GM12892 (cell line): ENCODE measurements around the gene DDX31.

ENCODE experiments used
- DNase-seq: peaks from one replicate; pipeline ENCODE4 v3.0.0; 2011; ENCODE audit not compliant: insufficient read length
- FAIRE-seq: peaks from 2 replicates; lab custom pipeline; 2011; peaks lifted over from hg19 to GRCh38; lab: Jason Lieb, UNC
- POLR2A ChIP-seq: IDR thresholded peaks from 2 replicates; pipeline ENCODE4 v1.6.1; 2011; ENCODE audit warnings: low read depth, low read length, control low read depth
- POLR2AphosphoS5 ChIP-seq: IDR thresholded peaks from 2 replicates; pipeline ENCODE4 v1.6.1; 2011; ENCODE audit warnings: low read depth, low read length, control low read depth
- TAF1 ChIP-seq: IDR thresholded peaks from 2 replicates; pipeline ENCODE4 v1.6.1; 2011; ENCODE audit warnings: low read depth, mild to moderate bottlenecking, control low read depth, low read length, borderline replicate concordance

The DDX31 gene

DNA sequence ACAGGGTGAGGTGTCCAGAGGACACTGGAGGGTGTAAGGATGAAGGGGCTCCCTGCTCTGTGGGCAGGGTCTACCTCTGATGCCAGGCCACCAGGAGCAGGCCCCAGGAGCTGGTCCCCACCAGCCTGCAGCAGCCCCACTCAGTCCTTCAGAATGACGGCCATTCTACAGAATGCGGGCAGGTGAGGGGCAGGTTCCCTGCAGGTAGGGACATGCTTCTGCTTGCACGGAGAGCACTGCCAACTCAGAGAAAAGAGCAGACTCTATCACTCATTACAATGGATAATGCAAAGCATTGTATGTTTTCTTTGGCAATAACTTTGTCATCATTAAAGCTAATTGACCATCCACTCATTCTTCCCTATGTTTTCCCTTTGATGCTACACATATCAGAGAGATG, 39.0 kb downstream of the DDX31 start:
- DNase-seq (no peak), FAIRE-seq (no peak)
- no peak for TF ChIP-seq TAF1
- no peak for TF ChIP-seq POLR2AphosphoS5
- TF ChIP-seq POLR2A, result no peak

GRCh38 chr9:132630116-132630515, 39.7 kb downstream of the DDX31 start:
- no peak for DNase-seq
- FAIRE-seq, result no peak
- TF ChIP-seq POLR2A (no peak), POLR2AphosphoS5 (no peak), TAF1 (no peak)

DNA sequence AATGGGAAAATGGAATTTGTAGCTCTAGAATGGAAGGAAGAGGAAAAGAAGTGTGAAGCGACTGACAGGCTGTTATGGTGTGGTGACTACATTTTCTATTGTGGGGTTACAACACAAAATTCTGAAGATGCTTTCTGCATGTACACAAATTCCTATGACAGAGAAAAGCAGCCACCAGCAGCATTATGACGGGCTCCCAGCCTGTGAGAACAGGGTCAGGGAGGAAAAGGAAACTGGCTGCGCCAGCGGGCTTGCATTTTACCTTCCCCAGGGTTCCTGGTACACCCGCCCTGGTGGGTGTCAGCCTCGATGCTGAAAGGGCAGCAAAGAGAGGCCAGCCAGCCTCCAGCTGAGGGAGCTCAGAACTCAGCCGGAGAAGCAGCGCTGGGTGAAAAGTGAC, 41.0 kb downstream of the DDX31 start:
- TF ChIP-seq TAF1 (no peak), POLR2A (no peak), POLR2AphosphoS5 (no peak)
- DNase-seq (no peak), FAIRE-seq (no peak)

DNA sequence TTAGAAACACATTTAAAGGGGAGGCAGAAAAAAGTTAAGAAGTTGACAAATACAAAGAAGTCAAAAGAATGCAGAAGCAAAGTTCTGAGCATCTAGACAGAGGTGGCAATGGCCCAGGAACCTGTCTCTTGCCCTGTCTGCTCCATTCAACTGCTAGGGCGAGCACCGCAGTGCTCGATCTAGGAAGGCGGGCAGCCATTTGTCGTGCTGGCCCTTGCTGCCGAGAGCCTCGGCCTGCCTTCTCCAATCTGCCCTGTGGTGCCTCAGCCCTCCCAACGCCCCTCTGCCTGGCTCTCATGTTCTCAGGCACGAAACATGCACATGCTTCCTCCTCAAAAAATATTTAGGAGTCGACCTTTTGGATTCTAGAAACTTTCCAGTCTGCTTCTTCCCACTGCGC, 42.2 kb downstream of the DDX31 start:
- FAIRE-seq (no peak), DNase-seq (no peak)
- TF ChIP-seq TAF1 (no peak), POLR2AphosphoS5 (no peak), POLR2A (no peak)

DNA sequence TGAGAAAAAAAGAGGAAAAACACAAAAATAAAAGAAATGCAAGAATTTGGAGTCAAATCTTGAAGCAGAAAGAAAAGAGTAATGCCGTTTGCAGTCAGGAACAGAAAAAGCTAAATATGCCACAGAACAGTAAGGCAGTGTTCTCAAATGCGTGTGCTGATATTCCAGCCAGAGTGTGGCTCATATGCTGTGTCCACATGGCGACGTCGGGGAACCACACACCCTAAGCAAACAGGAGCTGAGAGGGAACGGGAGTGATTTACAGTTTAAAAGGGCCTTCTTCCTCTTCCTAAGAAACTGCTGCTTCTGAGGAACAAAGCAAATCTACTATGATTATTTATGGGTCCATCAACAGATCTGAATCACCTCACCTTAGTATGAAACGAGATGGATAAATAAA, 42.7 kb downstream of the DDX31 start:
- DNase-seq, result no peak
- no peak for TF ChIP-seq POLR2AphosphoS5
- no peak for TF ChIP-seq POLR2A
- TF ChIP-seq TAF1, result no peak
- no peak for FAIRE-seq

GRCh38 chr9:132626285-132626684, 43.5 kb downstream of the DDX31 start:
- no peak for FAIRE-seq
- DNase-seq, result no peak
- TF ChIP-seq POLR2AphosphoS5 (no peak), POLR2A (no peak), TAF1 (no peak)

DNA sequence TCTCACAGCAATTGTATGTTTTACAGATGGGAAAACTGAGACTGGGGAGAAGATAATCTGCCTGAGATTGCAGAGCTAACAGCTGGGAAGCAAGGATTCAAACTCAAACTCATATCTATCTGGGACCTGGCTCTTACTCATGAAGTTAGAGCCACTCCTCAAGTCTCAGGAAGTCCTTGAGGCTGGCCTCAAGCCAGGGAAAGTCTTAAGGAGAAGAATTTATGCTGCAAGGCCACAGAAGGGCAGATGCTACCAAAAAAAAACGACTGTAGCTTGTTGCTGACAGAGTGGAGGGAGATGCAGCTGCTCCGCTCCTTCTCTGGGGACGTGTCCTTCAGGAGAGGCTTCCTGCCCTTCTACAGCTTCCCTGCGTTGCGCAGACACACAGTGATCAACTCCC, 47.6 kb downstream of the DDX31 start:
- no peak for TF ChIP-seq TAF1
- no peak for DNase-seq
- FAIRE-seq, result no peak

DNA sequence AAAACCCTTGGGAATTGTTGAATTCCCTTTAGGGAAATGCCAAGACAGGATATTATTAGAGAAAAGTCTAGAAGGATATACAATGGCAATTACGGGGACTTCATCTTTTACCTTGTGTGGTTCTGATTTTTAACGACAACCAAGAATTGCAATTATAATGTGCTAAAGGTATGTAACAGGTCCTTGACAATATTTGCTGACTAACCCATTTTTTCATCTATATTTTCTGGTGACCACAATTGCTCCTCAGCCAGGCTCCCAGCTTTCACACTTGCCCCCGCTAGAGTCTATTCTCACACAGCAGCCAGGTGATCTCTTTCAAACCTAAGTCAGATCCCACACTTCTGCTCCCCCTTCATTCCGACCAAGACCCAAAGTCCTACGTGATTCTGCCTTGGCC, 53.1 kb downstream of the DDX31 start:
- FAIRE-seq (no peak), DNase-seq (no peak)
- TF ChIP-seq POLR2AphosphoS5, result no peak

DNA sequence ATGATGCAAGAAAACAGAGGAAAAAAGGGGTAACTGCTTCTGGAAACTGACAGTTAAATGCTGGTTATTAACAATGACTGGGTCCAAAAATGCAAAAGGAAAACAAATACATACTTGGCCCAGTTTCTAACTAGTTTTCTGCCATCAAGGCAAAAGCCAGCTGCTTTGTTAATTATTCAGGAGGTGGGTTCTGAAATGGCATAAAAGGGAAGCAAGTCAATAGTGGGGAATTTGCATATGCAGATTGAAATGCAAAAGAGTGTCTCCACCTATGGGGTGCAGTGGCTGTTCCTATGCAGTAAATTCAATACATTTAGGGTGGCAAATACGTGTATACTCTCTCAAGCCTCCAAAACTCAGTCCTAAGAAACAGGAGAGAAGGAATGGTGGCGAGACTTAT, 54.0 kb downstream of the DDX31 start:
- FAIRE-seq (no peak), DNase-seq (no peak)
- TF ChIP-seq POLR2A (no peak), POLR2AphosphoS5 (no peak), TAF1 (no peak)

GRCh38 chr9:132614324-132614723, 55.5 kb downstream of the DDX31 start:
- no peak for DNase-seq
- no peak for FAIRE-seq
- TF ChIP-seq POLR2A (no peak), POLR2AphosphoS5 (no peak), TAF1 (no peak)

GRCh38 chr9:132610661-132611060, 59.1 kb downstream of the DDX31 start:
- DNase-seq (no peak), FAIRE-seq (no peak)
- TF ChIP-seq TAF1, result no peak
- TF ChIP-seq POLR2AphosphoS5, result no peak
- no peak for TF ChIP-seq POLR2A

GRCh38 chr9:132609829-132610228, 60.0 kb downstream of the DDX31 start:
- no peak for FAIRE-seq
- DNase-seq, result no peak

DNA sequence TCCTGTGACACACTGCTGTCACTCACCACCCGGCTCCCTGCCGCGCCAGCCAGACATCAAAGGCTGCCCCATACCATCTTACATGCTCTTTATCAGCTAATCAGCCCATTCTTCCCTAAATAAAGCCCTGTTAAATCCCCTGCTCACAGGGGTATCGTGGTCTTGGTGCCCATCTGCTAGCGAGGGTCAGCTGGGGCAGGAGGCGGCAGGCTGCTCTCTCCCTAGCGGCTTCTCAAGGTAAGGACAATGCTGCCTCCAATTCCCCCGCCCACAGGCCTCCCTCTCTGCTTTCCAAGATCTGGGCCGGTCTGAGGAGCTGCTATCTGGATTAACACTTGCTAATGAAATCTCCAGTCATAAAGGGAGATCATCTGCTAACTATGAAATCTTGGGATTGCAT, 60.6 kb downstream of the DDX31 start:
- FAIRE-seq (no peak), DNase-seq (no peak)
- TF ChIP-seq POLR2A (no peak), POLR2AphosphoS5 (no peak), TAF1 (no peak)

More at GRCh38 chr9:132609829-132610228, 60.0 kb downstream of the DDX31 start:
- TF ChIP-seq TAF1, result no peak
- TF ChIP-seq POLR2AphosphoS5, result no peak
- no peak for TF ChIP-seq POLR2A
